Upper lobe of left lung (tissue), 6 donors: ENCODE data around the gene MAGEF1. TPM values are rescaled to one million over a fixed set of nuclear protein-coding genes. Genes with fewer than 3 reads are reported as not detected.
A peak's percentile ranks its signal among the peaks of the same experiment; 100 is the strongest.

ENCODE experiments used
- ATAC-seq, 2 donors: fragments of 200-7000 bp; cut with Tn5 transposase; one replicate each; pipeline ENCODE4 v1.9.1; 2022; ENCODE audit warnings: mild to moderate bottlenecking in 2 of 2, moderate library complexity in 2 of 2; ENCODE audit not compliant: low FRiP score in 2 of 2
- DNase-seq, 2 donors: peaks; one replicate each; pipeline ENCODE4 v3.0.0-alpha.2; 2019 to 2020
- H3K27ac ChIP-seq, 4 donors: fragments of 200-600 bp; sonication (generic); one replicate each; pipeline ENCODE4 v1.5.1; 2016 to 2019
- H3K27me3 ChIP-seq, 4 donors: fragments of 200-600 bp; sonication (generic); one replicate each; pipeline ENCODE4 v1.5.1; 2017 to 2019
- H3K36me3 ChIP-seq, 4 donors: fragments of 200-600 bp; sonication (generic); one replicate each; pipeline ENCODE4 v1.5.1; 2016 to 2019
- H3K4me1 ChIP-seq, 4 donors: fragments of 200-600 bp; sonication (generic); one replicate each; pipeline ENCODE4 v1.5.1; 2018 to 2019
- H3K4me3 ChIP-seq, 4 donors: fragments of 200-600 bp; sonication (generic); one replicate each; pipeline ENCODE4 v1.5.1; 2017 to 2019; ENCODE audit warnings: mild to moderate bottlenecking in 2 of 4, moderate library complexity in 1 of 4
- H3K9me3 ChIP-seq, 4 donors: fragments of 200-600 bp; sonication (generic); one replicate each; pipeline ENCODE4 v1.5.1; 2018 to 2019
- EP300 ChIP-seq, 4 donors: sonication (generic); formaldehyde crosslinking; IDR thresholded peaks; one replicate each; pipeline ENCODE4 v1.5.1; 2017; ENCODE audit warnings: antibody characterized with exemption in 4 of 4, control low read depth in 2 of 4
- POLR2A ChIP-seq, 4 donors: fragments of 450-650 bp; IDR thresholded peaks; one replicate each; pipeline ENCODE4 v1.5.1; 2016 to 2017; ENCODE audit warnings: antibody characterized with exemption in 4 of 4, mild to moderate bottlenecking in 2 of 4
- POLR2AphosphoS5 ChIP-seq, 2 donors: sonication (generic); formaldehyde crosslinking; IDR thresholded peaks; one replicate each; pipeline ENCODE4 v1.5.1; 2017; ENCODE audit warnings: antibody characterized with exemption in 2 of 2
- WGBS, 2 donors: methylation state at CpG; one replicate each; pipeline ENCODE4 v1.1.5; 2017 to 2018; 5-methylcytosine and 5-hydroxymethylcytosine counted together
- total RNA-seq, 6 donors: library from RNA; depleted of rRNA in 4 of 6; stranded (reverse); fragments of >200 nt in 4 of 6; gene quantifications; one replicate each; pipeline versions ENCODE4 v1.1.0 to v1.2.1, GENCODE V29; 2016 to 2021
- TF ChIP-seq, protein P1 (sequence below), 6 experiments: fragments of 450-650 bp in 4 of 6; fragments of 200-600 bp in 2 of 6; sonication (generic) in 2 of 6; IDR thresholded peaks; one replicate each; pipeline ENCODE4 v1.5.1; 2016 to 2019; ENCODE audit warnings: antibody characterized with exemption in 6 of 6
- donor health status: DM: no; HTN: no; CAD: no; lungs with moderate emphysema.
- donor health status: DM: no; HTN: yes; CAD: no; lungs with severe emphysema.

The MAGEF1 gene
- total RNA-seq, 6 donors from 2014 or later: 13.6 to 52.4 (median 35.7) TPM

DNA sequence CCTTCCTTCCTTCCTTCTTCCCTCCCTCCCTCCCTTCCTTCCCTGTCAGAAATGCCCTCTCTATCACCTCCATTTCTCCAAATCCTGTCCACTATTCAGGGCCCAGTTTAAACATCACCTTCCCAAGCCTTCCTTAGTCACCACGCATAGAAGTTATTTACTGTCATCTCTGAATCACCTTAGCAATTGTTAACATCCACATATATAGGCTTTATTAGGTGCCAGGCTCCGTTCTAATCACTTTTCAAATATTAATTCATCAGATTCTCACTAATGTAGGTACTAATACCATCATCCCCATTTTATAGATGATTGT lies 1.1 kb upstream of the MAGEF1 start:
- no peak for ATAC-seq
- H3K4me1 ChIP-seq: peaks cover 26 to 39% (median 30%) of the 10 kb centered on the region in 4 donors
- 74 to 78% methylated on average over 2 of the region's 2 CpGs for WGBS, 2 donors
- TF ChIP-seq, protein P1, sequence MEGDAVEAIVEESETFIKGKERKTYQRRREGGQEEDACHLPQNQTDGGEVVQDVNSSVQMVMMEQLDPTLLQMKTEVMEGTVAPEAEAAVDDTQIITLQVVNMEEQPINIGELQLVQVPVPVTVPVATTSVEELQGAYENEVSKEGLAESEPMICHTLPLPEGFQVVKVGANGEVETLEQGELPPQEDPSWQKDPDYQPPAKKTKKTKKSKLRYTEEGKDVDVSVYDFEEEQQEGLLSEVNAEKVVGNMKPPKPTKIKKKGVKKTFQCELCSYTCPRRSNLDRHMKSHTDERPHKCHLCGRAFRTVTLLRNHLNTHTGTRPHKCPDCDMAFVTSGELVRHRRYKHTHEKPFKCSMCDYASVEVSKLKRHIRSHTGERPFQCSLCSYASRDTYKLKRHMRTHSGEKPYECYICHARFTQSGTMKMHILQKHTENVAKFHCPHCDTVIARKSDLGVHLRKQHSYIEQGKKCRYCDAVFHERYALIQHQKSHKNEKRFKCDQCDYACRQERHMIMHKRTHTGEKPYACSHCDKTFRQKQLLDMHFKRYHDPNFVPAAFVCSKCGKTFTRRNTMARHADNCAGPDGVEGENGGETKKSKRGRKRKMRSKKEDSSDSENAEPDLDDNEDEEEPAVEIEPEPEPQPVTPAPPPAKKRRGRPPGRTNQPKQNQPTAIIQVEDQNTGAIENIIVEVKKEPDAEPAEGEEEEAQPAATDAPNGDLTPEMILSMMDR (IDR thresholded peaks at IDR 0.05): no peak
- no peak for TF ChIP-seq EP300 (IDR thresholded peaks at IDR 0.05)
- no peak for TF ChIP-seq POLR2A (IDR thresholded peaks at IDR 0.05)
- TF ChIP-seq POLR2AphosphoS5 (IDR thresholded peaks at IDR 0.05): no peak
- H3K27me3 ChIP-seq: no peaks in the 10 kb centered on the region
- no peak for DNase-seq
- H3K27ac ChIP-seq: peak overlapping the region in 1 of 4 donors; percentile 97
- peak overlapping the region in 1 of 4 donors; percentile 92 for H3K4me3 ChIP-seq
- no peaks in the 10 kb centered on the region for H3K36me3 ChIP-seq
- H3K9me3 ChIP-seq: no peaks in the 10 kb centered on the region

DNA sequence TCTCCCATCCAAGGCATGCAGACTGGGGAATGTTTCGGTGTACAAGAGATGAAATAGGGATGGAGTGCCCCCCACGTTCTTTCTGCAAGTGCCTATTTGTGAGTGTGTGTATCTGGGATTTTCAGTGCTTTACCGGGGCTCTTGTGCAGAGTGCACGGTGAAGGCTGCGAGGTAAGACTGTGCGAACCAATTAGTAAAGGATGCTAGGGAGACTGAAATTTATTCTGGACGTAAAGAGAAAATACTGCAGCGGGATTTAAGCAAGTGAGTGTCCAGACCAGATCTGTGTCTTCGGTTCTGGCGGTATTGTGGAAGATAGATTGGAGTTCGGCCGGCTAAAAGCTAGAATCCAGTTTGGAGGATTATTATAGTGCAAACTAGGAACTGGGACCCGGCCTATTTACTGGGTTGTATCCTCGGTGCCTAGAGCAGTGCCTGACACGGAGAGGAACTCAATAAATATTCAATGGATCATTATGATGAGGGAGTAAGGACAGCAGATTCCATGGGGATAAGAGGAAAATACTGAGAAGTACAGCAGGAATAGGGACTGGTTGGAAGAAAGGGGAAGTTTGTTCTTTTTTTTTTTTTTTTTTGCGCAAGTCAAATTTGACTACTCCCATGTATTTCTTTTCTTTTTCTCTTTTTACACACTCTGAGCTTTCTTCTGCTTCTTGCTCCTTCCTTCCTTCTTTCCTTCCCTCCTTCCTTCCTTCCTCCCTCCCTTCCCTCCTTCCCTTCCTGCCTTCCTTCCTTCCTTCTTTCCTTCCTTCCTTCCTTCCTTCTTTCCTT lies 580 bp upstream of the MAGEF1 start:
- Histone ChIP-seq H3K36me3 (no peaks in the 10 kb centered on the region), H3K4me3 (peak overlapping the region; percentile 14 to 92 (median 71)), H3K27me3 (no peaks in the 10 kb centered on the region), H3K4me1 (peaks cover 26 to 39% (median 30%) of the 10 kb centered on the region in 4 donors), H3K9me3 (no peaks in the 10 kb centered on the region), H3K27ac (peak overlapping the region; percentile 94 to 97 (median 95))
- no peak for ATAC-seq
- TF ChIP-seq POLR2AphosphoS5 (IDR thresholded peaks at IDR 0.05) (no peak), POLR2A (IDR thresholded peaks at IDR 0.05) (no peak), EP300 (IDR thresholded peaks at IDR 0.05) (no peak)
- TF ChIP-seq, protein P1 (IDR thresholded peaks at IDR 0.05): no peak
- WGBS, 2 donors: 5 to 6% methylated on average over 16 of the region's 16 CpGs
- no peak for DNase-seq

DNA sequence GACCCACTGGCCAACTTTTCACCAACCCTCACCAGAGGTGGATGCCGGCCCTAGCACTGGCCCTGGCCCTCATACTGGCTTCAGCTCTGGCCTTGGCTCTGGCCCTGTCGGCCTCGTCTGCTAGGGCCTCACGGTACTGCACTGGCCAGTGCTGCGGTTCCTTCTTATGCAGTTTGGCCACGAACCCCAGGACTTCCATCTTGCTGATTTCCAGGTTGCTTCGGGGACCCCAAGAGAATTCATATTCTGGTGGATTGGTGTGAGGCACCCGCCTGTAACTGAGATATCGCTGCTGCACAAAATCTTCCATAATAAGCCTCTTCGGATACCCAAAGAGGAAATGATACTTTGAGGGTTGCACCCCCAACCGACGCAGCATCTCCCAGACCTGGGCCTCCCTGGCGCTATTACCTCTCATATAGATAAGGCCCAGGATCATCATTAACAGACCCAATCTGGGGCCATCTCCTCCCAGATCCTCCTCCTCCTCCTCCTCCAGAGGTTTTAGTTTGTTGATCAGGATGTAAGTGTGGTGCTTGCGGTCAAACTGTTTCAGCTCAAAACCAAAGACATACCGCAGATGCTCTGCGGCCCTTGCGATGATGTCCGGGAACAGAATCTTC lies 883 bp downstream of the MAGEF1 start:
- no peaks in the 10 kb centered on the region for H3K36me3 ChIP-seq
- H3K4me1 ChIP-seq: peaks cover 15 to 24% (median 20%) of the 10 kb centered on the region in 4 donors
- DNase-seq (peak in 1 of 2 donors; percentile 25), ATAC-seq (peak; percentile 29 to 34)
- TF ChIP-seq EP300 (IDR thresholded peaks at IDR 0.05) (no peak), POLR2AphosphoS5 (IDR thresholded peaks at IDR 0.05) (no peak), POLR2A (IDR thresholded peaks at IDR 0.05) (no peak)
- TF ChIP-seq, protein P1 (IDR thresholded peaks at IDR 0.05): no peak
- no peaks in the 10 kb centered on the region for H3K9me3 ChIP-seq
- H3K4me3 ChIP-seq: peak overlapping the region; percentile 51 to 92 (median 71)
- peak overlapping the region; percentile 94 to 97 (median 95) for H3K27ac ChIP-seq
- H3K27me3 ChIP-seq: no peaks in the 10 kb centered on the region
- WGBS, 2 donors: 9 to 14% methylated on average over 15 to 18 of the region's 18 CpGs

DNA sequence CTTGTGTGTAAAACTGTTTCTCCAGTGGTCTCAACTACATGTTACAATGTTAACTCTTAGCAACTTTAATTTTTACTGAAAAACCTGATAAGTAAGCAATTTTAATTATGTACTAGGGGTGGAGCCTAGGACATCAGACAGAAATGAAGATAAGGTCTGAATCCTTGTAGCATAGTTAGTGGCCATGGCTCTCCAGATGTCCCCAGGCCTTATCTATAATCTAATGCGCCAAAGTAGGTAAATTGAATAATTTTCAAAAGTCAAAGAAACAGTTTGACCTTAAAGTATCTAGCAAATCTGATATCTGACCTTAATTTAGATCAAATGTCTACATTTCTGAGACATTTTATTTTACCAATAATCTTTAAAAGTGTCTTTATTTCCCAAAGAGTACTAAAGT lies 8.2 kb downstream of the MAGEF1 start:
- ATAC-seq: no peak
- no peak for DNase-seq
- Histone ChIP-seq H3K36me3 (no peaks in the 10 kb centered on the region), H3K27me3 (no peaks in the 10 kb centered on the region), H3K4me3 (no peak overlapping the region), H3K9me3 (no peaks in the 10 kb centered on the region), H3K27ac (no peak overlapping the region), H3K4me1 (no peaks in the 10 kb centered on the region)
- TF ChIP-seq POLR2AphosphoS5 (IDR thresholded peaks at IDR 0.05) (no peak), POLR2A (IDR thresholded peaks at IDR 0.05) (no peak), EP300 (IDR thresholded peaks at IDR 0.05) (no peak)
- TF ChIP-seq, protein P1 (IDR thresholded peaks at IDR 0.05): no peak
- WGBS, 2 donors: 100% methylated on average over 1 of the region's 1 CpG
